ENCODE results near the gene ZNF750. TPM values are rescaled to one million over a fixed set of nuclear protein-coding genes. Genes with fewer than 3 reads are reported as not detected.

ZNF750 gene
- total and polyA plus RNA-seq, 7 donors, result 0.01 TPM; not detected in 6

DNA sequence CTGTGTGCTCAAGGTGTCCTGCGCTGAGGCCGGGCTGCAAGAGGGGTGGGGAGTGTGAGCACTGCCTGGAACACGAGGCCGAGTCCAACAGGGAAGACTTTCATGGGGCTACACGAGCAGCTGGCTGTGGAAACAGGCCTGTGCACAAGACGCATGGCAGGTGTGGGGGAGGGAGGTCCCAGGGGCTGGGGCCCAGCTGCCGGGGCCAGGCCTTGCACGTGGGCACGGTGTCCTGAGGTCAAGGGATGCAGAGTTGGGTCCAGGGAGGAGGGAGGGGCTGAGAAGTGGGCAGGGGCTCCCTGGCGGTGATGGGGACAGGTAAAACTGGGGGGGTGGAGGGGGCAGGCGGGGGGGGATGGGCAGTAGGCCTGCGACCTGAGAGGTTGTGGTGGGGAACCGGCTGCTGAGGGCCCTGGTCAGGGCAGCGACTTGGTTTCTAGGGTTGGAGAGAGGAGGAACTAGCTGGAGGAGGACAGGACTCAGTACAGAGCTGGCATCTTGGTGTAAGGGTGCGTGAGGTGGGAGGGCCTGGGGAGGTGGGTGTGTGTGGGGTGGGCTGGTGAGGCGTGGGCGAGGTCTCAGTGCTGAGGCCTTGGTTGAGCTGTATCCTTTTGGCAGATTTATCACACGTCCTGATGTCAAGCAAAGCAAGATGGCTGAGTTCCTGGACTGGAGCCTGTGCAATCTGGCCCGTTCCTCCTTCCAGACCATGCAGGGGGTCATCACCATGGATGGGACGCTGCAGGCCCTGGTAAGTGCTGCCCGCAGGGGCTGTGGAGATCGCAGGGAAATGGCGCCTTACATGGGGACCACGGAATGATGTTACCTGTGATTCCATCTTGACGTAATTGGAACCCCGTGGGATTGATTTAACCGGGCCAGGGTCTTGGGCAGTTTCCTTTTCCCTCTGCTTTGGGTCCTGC, 58.6 kb downstream of the ZNF750 start:
- Histone ChIP-seq H3K4me1 (peaks cover 0 to 4% (median 0%) of the 10 kb centered on the region in 4 donors), H3K27me3 (no peaks in the 10 kb centered on the region), H3K36me3 (peaks cover 0 to 34% (median 6%) of the 10 kb centered on the region in 4 donors), H3K9me3 (no peaks in the 10 kb centered on the region), H3K4me3 (no peak overlapping the region), H3K27ac (no peak overlapping the region)
- TF ChIP-seq EP300 (IDR thresholded peaks at IDR 0.05) (no peak), POLR2AphosphoS5 (IDR thresholded peaks at IDR 0.05) (no peak), POLR2A (IDR thresholded peaks at IDR 0.05) (no peak)
- TF ChIP-seq, protein P1, sequence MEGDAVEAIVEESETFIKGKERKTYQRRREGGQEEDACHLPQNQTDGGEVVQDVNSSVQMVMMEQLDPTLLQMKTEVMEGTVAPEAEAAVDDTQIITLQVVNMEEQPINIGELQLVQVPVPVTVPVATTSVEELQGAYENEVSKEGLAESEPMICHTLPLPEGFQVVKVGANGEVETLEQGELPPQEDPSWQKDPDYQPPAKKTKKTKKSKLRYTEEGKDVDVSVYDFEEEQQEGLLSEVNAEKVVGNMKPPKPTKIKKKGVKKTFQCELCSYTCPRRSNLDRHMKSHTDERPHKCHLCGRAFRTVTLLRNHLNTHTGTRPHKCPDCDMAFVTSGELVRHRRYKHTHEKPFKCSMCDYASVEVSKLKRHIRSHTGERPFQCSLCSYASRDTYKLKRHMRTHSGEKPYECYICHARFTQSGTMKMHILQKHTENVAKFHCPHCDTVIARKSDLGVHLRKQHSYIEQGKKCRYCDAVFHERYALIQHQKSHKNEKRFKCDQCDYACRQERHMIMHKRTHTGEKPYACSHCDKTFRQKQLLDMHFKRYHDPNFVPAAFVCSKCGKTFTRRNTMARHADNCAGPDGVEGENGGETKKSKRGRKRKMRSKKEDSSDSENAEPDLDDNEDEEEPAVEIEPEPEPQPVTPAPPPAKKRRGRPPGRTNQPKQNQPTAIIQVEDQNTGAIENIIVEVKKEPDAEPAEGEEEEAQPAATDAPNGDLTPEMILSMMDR (IDR thresholded peaks at IDR 0.05), result no peak
- no peak for DNase-seq
- 78 to 81% methylated on average over 27 of the region's 27 CpGs for WGBS, 2 donors
- intact Hi-C loops (cut with DNase I), result loop anchor here (5.0 kb wide), 1 partner anchor 136 kb away; no protein-coding TSS in a partner anchor

DNA sequence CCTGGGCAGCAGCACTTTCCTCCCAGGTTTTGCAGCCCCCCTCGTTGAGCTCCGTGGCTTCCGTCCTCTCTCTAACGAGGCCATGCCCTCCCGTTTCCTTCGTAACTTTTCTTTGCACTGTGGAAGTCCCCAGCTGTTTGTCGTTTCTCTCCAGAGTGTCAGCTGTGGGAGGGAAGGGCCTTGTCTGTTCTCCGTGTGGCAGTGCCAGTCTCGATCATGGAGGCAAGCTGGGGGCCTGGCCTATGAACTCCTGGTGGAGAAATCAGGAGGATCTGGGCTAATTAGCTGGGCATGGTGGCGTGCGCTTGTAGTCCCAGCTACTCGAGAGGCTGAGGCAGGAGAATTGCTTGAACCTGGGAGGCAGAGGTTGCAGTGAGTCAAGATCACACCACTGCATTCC, 59.6 kb downstream of the ZNF750 start:
- Histone ChIP-seq H3K36me3 (peaks cover 0 to 39% (median 6%) of the 10 kb centered on the region in 4 donors), H3K27ac (no peak overlapping the region), H3K4me1 (peaks cover 0 to 5% (median 0%) of the 10 kb centered on the region in 4 donors), H3K9me3 (no peaks in the 10 kb centered on the region), H3K4me3 (no peak overlapping the region), H3K27me3 (no peaks in the 10 kb centered on the region)
- TF ChIP-seq EP300 (IDR thresholded peaks at IDR 0.05), result no peak
- TF ChIP-seq POLR2AphosphoS5 (IDR thresholded peaks at IDR 0.05), result no peak
- TF ChIP-seq POLR2A (IDR thresholded peaks at IDR 0.05), result no peak
- TF ChIP-seq, protein P1 (IDR thresholded peaks at IDR 0.05), result no peak
- intact Hi-C loops (cut with DNase I), result loop anchor here (5.0 kb wide), 1 partner anchor 137 kb away; no protein-coding TSS in a partner anchor
- DNase-seq, result no peak
- WGBS, 2 donors, result 83 to 86% methylated on average over 12 of the region's 12 CpGs

DNA sequence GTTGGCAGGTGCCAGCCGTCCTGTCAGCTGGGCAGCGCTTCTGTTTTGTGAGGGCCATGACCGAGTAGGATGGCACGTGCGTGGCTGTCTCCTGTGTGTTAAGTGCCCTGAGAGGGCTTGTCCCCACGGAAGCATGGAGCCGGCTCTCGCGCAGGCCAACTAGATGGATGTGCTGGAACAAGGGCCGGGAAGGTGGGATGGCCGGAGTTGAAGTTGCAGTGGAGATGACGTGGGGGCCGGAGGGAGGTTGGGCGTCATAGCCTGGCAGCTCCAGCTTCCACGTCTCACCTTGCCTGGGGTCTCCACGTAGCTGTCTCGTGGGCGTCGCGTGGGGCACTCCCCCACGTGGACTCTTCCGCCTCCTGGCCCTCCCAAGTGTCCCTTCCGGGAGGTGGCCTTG, 60.3 kb downstream of the ZNF750 start:
- TF ChIP-seq, protein P1 (IDR thresholded peaks at IDR 0.05), result no peak
- no peak for TF ChIP-seq POLR2AphosphoS5 (IDR thresholded peaks at IDR 0.05)
- TF ChIP-seq EP300 (IDR thresholded peaks at IDR 0.05), result no peak
- TF ChIP-seq POLR2A (IDR thresholded peaks at IDR 0.05), result no peak
- 96% methylated on average over 23 of the region's 23 CpGs for WGBS, 2 donors
- intact Hi-C loops (cut with DNase I), result no loop called here
- Histone ChIP-seq H3K9me3 (no peaks in the 10 kb centered on the region), H3K27me3 (no peaks in the 10 kb centered on the region), H3K36me3 (peaks cover 0 to 37% (median 6%) of the 10 kb centered on the region in 4 donors), H3K4me1 (peaks cover 0 to 11% (median 2%) of the 10 kb centered on the region in 4 donors), H3K27ac (no peak overlapping the region), H3K4me3 (no peak overlapping the region)
- no peak for DNase-seq

Other genes with a start within 250 kb of the ZNF750 start
- gene WDR45B, start 191.6 kb downstream of the ZNF750 start, total RNA-seq, result 10 to 100 TPM; 51.7 to 67.0 (median 66.7) TPM
- gene WDR45B, start 191.6 kb downstream of the ZNF750 start, polyA plus RNA-seq, result 10 to 100 TPM; 62.5 to 70.1 (median 67.5) TPM
- 10 to 100 TPM; 11.7 to 32.7 (median 21.6) TPM for gene RAB40B, start 141.3 kb downstream of the ZNF750 start, total RNA-seq
- 10 to 100 TPM; 14.0 to 26.4 (median 24.0) TPM for gene RAB40B, start 141.3 kb downstream of the ZNF750 start, polyA plus RNA-seq
- gene FN3KRP, start 123.3 kb downstream of the ZNF750 start, total RNA-seq, result 10 to 100 TPM in 3 of 4 donors, 1 to 10 TPM in 1; 8.1 to 18.0 (median 13.1) TPM
- 10 to 100 TPM; 27.0 to 36.1 (median 33.5) TPM for gene FN3KRP, start 123.3 kb downstream of the ZNF750 start, polyA plus RNA-seq
- gene FN3K, start 104.4 kb downstream of the ZNF750 start, total RNA-seq, result 10 to 100 TPM in 1 of 4 donors, 1 to 10 TPM in 3; 2.8 to 11.9 (median 6.6) TPM
- gene FN3K, start 104.4 kb downstream of the ZNF750 start, polyA plus RNA-seq, result 10 to 100 TPM; 13.2 to 22.2 (median 20.5) TPM
- 10 to 100 TPM; 25.3 to 69.0 (median 34.4) TPM for gene TBCD, start 88.0 kb downstream of the ZNF750 start, total RNA-seq
- 10 to 100 TPM; 11.1 to 77.4 (median 19.2) TPM for gene TBCD, start 88.0 kb downstream of the ZNF750 start, polyA plus RNA-seq
- gene METRNL, start 239.6 kb upstream of the ZNF750 start, total RNA-seq, result 10 to 100 TPM; 26.8 to 53.6 (median 29.8) TPM
- 100 to 1,000 TPM in 1 of 3 donors, 10 to 100 TPM in 2; 93.1 to 116 (median 99.6) TPM for gene METRNL, start 239.6 kb upstream of the ZNF750 start, polyA plus RNA-seq